GM19397 (cell line): ENCODE data around the gene SEC16A.

ENCODE experiments used
- ATAC-seq: cut with Tn5 transposase; IDR thresholded peaks from one replicate; pipeline ENCODE4 v1.9.1; 2021; ENCODE audit warnings: mild to moderate bottlenecking, moderate library complexity; ENCODE audit not compliant: unreplicated experiment

The SEC16A gene

GRCh38 chr9:136482793-136483588 lies at the start of gene SEC16A:
SEC16A (minus strand) TSS chr9:136483040; CDS start chr9:136477615, 5,425 bp downstream.
- peak; percentile 55 for ATAC-seq

- no peak for ATAC-seq
Measured at GRCh38 chr9:136531904-136532798, 49.3 kb upstream of the SEC16A start.

- no peak for ATAC-seq
Measured at GRCh38 chr9:136531186-136531903, 48.5 kb upstream of the SEC16A start.

- ATAC-seq, result no peak
Measured at GRCh38 chr9:136530461-136531089, 47.7 kb upstream of the SEC16A start.

- no peak for ATAC-seq
Measured at GRCh38 chr9:136529516-136530460, 46.9 kb upstream of the SEC16A start.

- no peak for ATAC-seq
Measured at GRCh38 chr9:136528716-136529341, 46.0 kb upstream of the SEC16A start.

- no peak for ATAC-seq
Measured at GRCh38 chr9:136527721-136528710, 45.2 kb upstream of the SEC16A start.

GRCh38 chr9:136527131-136527530 lies 44.3 kb upstream of the SEC16A start:
- ATAC-seq, result no peak

- ATAC-seq, result no peak
Measured at GRCh38 chr9:136526625-136527066, 43.8 kb upstream of the SEC16A start.

- no peak for ATAC-seq
Measured at GRCh38 chr9:136525841-136526499, 43.1 kb upstream of the SEC16A start.

- no peak for ATAC-seq
Measured at GRCh38 chr9:136525207-136525606, 42.4 kb upstream of the SEC16A start.

- ATAC-seq, result no peak
Measured at GRCh38 chr9:136522314-136523237, 39.7 kb upstream of the SEC16A start.

GRCh38 chr9:136521537-136521936 lies 38.7 kb upstream of the SEC16A start:
- ATAC-seq, result no peak

- no peak for ATAC-seq
Measured at GRCh38 chr9:136520053-136520540, 37.3 kb upstream of the SEC16A start.

- no peak for ATAC-seq
Measured at GRCh38 chr9:136519263-136520052, 36.6 kb upstream of the SEC16A start.
